ENCODE results near the gene ARL15. TPM values are rescaled to one million over a fixed set of nuclear protein-coding genes. Genes with fewer than 3 reads are reported as not detected.

ARL15 gene
- polyA plus RNA-seq, 1 donor, result 30.9 TPM

- DNase-seq, result no peak
Measured at GRCh38 chr5:54159153-54159892, 151.1 kb downstream of the ARL15 start.

- DNase-seq, result peak; percentile 53
Measured at GRCh38 chr5:54156577-54156976, 153.8 kb downstream of the ARL15 start.

GRCh38 chr5:54150841-54151240 is 159.5 kb downstream of the ARL15 start:
- DNase-seq, result no peak

- DNase-seq, result no peak
Measured at GRCh38 chr5:54148858-54149257, 161.5 kb downstream of the ARL15 start.

- DNase-seq, result no peak
Measured at GRCh38 chr5:54148067-54148845, 162.1 kb downstream of the ARL15 start.

GRCh38 chr5:54146916-54147315 is 163.5 kb downstream of the ARL15 start:
- DNase-seq, result no peak

- DNase-seq, result no peak
Measured at GRCh38 chr5:54146390-54146789, 164.0 kb downstream of the ARL15 start.

- DNase-seq, result no peak
Measured at GRCh38 chr5:54140247-54140840, 170.0 kb downstream of the ARL15 start.

- peak; percentile 17 for DNase-seq
Measured at GRCh38 chr5:54136516-54137440, 173.6 kb downstream of the ARL15 start.

GRCh38 chr5:54135042-54135441 is 175.3 kb downstream of the ARL15 start:
- DNase-seq, result no peak

- no peak for DNase-seq
Measured at GRCh38 chr5:54133917-54134316, 176.5 kb downstream of the ARL15 start.

- no peak for DNase-seq
Measured at GRCh38 chr5:54120473-54120872, 189.9 kb downstream of the ARL15 start.

- no peak for DNase-seq
Measured at GRCh38 chr5:54117957-54118356, 192.4 kb downstream of the ARL15 start.

GRCh38 chr5:54115735-54116403 is 194.5 kb downstream of the ARL15 start:
- DNase-seq, result no peak

- DNase-seq, result no peak
Measured at GRCh38 chr5:54113060-54113459, 197.3 kb downstream of the ARL15 start.

- DNase-seq, result no peak
Measured at GRCh38 chr5:54109626-54110330, 200.6 kb downstream of the ARL15 start.

- no peak for DNase-seq
Measured at GRCh38 chr5:54108136-54108535, 202.2 kb downstream of the ARL15 start.

- no peak for DNase-seq
Measured at GRCh38 chr5:54103871-54104270, 206.5 kb downstream of the ARL15 start.

- peak; percentile 37 for DNase-seq
Measured at GRCh38 chr5:54098267-54098666, 212.1 kb downstream of the ARL15 start.

GRCh38 chr5:54095969-54096368 is 214.4 kb downstream of the ARL15 start:
- DNase-seq, result no peak

- DNase-seq, result no peak
Measured at GRCh38 chr5:54094706-54095105, 215.7 kb downstream of the ARL15 start.

All from left kidney (tissue), 2 donors.